Measurements from ENCODE around the gene DPEP2.
"Not testable (repeated sequence)": the region's sequence is repeated elsewhere in the genome, so short reads cannot be mapped to it uniquely, and the experiment has no call there.

DPEP2 gene

GRCh38 chr16:68013440-68013839 is 14.2 kb upstream of the DPEP2 start:
- Histone ChIP-seq H3K4me1 (peaks cover 0 to 36% (median 13%) of the 10 kb centered on the region in 10 experiments; a peak in 15 of 20 replicates), H3K27me3 (no peaks in the 10 kb centered on the region), H3K4me3 (no peak overlapping the region), H3K36me3 (no peaks in the 10 kb centered on the region), H4K20me1 (no peaks in the 10 kb centered on the region), H3K9ac (0 out of 22 replicates have a peak overlapping the region, but pooled peaks of 1 of the 11 experiments have one; percentile 3), H3K4me2 (peak overlapping the region in 9 of 11 experiments; percentile 8 to 73 (median 45); a peak in 14 of 22 replicates), H3K27ac (peak overlapping the region in 2 of 11 experiments; percentile 37 to 56; a peak in 6 of 22 replicates), H3K9me3 (replicated peaks in 1 of 11) (no peaks in the 10 kb centered on the region)
- 0 out of 22 replicates have a peak, but pooled peaks of 1 of the 11 experiments have one; percentile 17 for TF ChIP-seq Cebpa-rat (IDR thresholded peaks at IDR 0.05)

- H3K4me3 ChIP-seq; H3K27ac ChIP-seq; H3K4me2 ChIP-seq; H3K9me3 ChIP-seq (replicated peaks in 1 of 11); H3K36me3 ChIP-seq; H3K27me3 ChIP-seq; H4K20me1 ChIP-seq; H3K9ac ChIP-seq: not testable (repeated sequence)
- H3K4me1 ChIP-seq = peaks cover 0 to 63% (median 22%) of the 10 kb centered on the region in 10 experiments; a peak in 16 of 20 replicates
Measured at GRCh38 chr16:68009872-68010271, 10.6 kb upstream of the DPEP2 start.

GRCh38 chr16:68009157-68009735 is 10.0 kb upstream of the DPEP2 start:
- Histone ChIP-seq H3K27me3 (no peaks in the 10 kb centered on the region), H4K20me1 (no peaks in the 10 kb centered on the region), H3K4me1 (peaks cover 0 to 69% (median 22%) of the 10 kb centered on the region in 10 experiments; a peak in 16 of 20 replicates), H3K4me2 (peak overlapping the region in 2 of 11 experiments; percentile 55 to 79; a peak in 3 of 22 replicates), H3K4me3 (no peak overlapping the region), H3K9ac (no peak overlapping the region), H3K27ac (no peak overlapping the region), H3K9me3 (replicated peaks in 1 of 11) (no peaks in the 10 kb centered on the region), H3K36me3 (no peaks in the 10 kb centered on the region)
- TF ChIP-seq Cebpa-rat (IDR thresholded peaks at IDR 0.05) = no peak

GRCh38 chr16:68005786-68006286 is 6.6 kb upstream of the DPEP2 start:
- no peaks in the 10 kb centered on the region for H3K9me3 ChIP-seq (replicated peaks in 1 of 11)
- no peak overlapping the region for H3K4me3 ChIP-seq
- no peaks in the 10 kb centered on the region for H3K27me3 ChIP-seq
- peak overlapping the region in 7 of 11 experiments; percentile 5 to 79 (median 61); a peak in 11 of 22 replicates for H3K9ac ChIP-seq
- no peaks in the 10 kb centered on the region for H4K20me1 ChIP-seq
- H3K4me2 ChIP-seq = peak overlapping the region in 5 of 11 experiments; percentile 23 to 80 (median 49); a peak in 11 of 22 replicates
- H3K36me3 ChIP-seq = no peaks in the 10 kb centered on the region
- peak overlapping the region in 8 of 11 experiments; percentile 9 to 90 (median 63); a peak in 12 of 22 replicates for H3K27ac ChIP-seq
- peak in 3 of 11 experiments; percentile 21 to 51 (median 27); a peak in 4 of 22 replicates for TF ChIP-seq Cebpa-rat (IDR thresholded peaks at IDR 0.05)
- H3K4me1 ChIP-seq = peaks cover 0 to 70% (median 11%) of the 10 kb centered on the region in 10 experiments; a peak in 13 of 20 replicates

- Histone ChIP-seq H3K4me1 (peaks cover 5 to 76% (median 17%) of the 10 kb centered on the region in 10 experiments), H4K20me1 (no peaks in the 10 kb centered on the region), H3K4me3 (no peak overlapping the region), H3K9me3 (replicated peaks in 1 of 11) (no peaks in the 10 kb centered on the region), H3K4me2 (peak overlapping the region in 5 of 11 experiments; percentile 23 to 80 (median 49); a peak in 10 of 22 replicates), H3K9ac (peak overlapping the region in 5 of 11 experiments; percentile 50 to 79 (median 67); a peak in 11 of 22 replicates), H3K36me3 (no peaks in the 10 kb centered on the region), H3K27ac (peak overlapping the region in 8 of 11 experiments; percentile 9 to 90 (median 63); a peak in 12 of 22 replicates), H3K27me3 (no peaks in the 10 kb centered on the region)
- no peak for TF ChIP-seq Cebpa-rat (IDR thresholded peaks at IDR 0.05)
Measured at GRCh38 chr16:68005211-68005610, 5.9 kb upstream of the DPEP2 start.

- H3K27ac ChIP-seq = no peak overlapping the region
- no peak overlapping the region for H3K4me3 ChIP-seq
- no peak overlapping the region for H3K4me2 ChIP-seq
- no peak overlapping the region for H3K9ac ChIP-seq
- H3K27me3 ChIP-seq = no peaks in the 10 kb centered on the region
- H3K36me3 ChIP-seq = no peaks in the 10 kb centered on the region
- H4K20me1 ChIP-seq = no peaks in the 10 kb centered on the region
- peaks cover 0 to 8% (median 6%) of the 10 kb centered on the region in 11 experiments; a peak in 14 of 22 replicates for H3K9me3 ChIP-seq (replicated peaks in 1 of 11)
- no peak for TF ChIP-seq Cebpa-rat (IDR thresholded peaks at IDR 0.05)
- H3K4me1 ChIP-seq = peaks cover 26 to 82% (median 39%) of the 10 kb centered on the region in 10 experiments
Measured at GRCh38 chr16:68003031-68003430, 3.7 kb upstream of the DPEP2 start.

- no peak for TF ChIP-seq Cebpa-rat (IDR thresholded peaks at IDR 0.05)
- H3K4me1 ChIP-seq = peaks cover 26 to 82% (median 37%) of the 10 kb centered on the region in 10 experiments
- H3K36me3 ChIP-seq = no peaks in the 10 kb centered on the region
- H3K27me3 ChIP-seq = no peaks in the 10 kb centered on the region
- peak overlapping the region in 1 of 10 experiments; percentile 46; a peak in 2 of 20 replicates for H3K4me3 ChIP-seq
- H4K20me1 ChIP-seq = no peaks in the 10 kb centered on the region
- peak overlapping the region in 4 of 11 experiments; percentile 67 to 79 (median 71); a peak in 5 of 22 replicates for H3K9ac ChIP-seq
- peak overlapping the region in 8 of 11 experiments; percentile 65 to 87 (median 80); a peak in 14 of 22 replicates for H3K27ac ChIP-seq
- H3K9me3 ChIP-seq (replicated peaks in 1 of 11) = peaks cover 0 to 12% (median 9%) of the 10 kb centered on the region in 11 experiments; a peak in 14 of 22 replicates
- peak overlapping the region; percentile 48 to 92 (median 77) for H3K4me2 ChIP-seq
Measured at GRCh38 chr16:68000450-68000849, 1.2 kb upstream of the DPEP2 start.

- no peaks in the 10 kb centered on the region for H3K27me3 ChIP-seq
- TF ChIP-seq Cebpa-rat (IDR thresholded peaks at IDR 0.05) = no peak
- H3K4me1 ChIP-seq = peaks cover 26 to 82% (median 39%) of the 10 kb centered on the region in 10 experiments
- peak overlapping the region; percentile 48 to 92 (median 77) for H3K4me2 ChIP-seq
- H3K9me3 ChIP-seq (replicated peaks in 1 of 11) = peaks cover 0 to 12% (median 9%) of the 10 kb centered on the region in 11 experiments; a peak in 14 of 22 replicates
- H3K27ac ChIP-seq = peak overlapping the region in 10 of 11 experiments; percentile 41 to 87 (median 80); a peak in 19 of 22 replicates
- H3K9ac ChIP-seq = peak overlapping the region in 7 of 11 experiments; percentile 18 to 79 (median 69); a peak in 11 of 22 replicates
- H3K4me3 ChIP-seq = peak overlapping the region in 2 of 10 experiments; percentile 46 to 47; a peak in 2 of 20 replicates
- H3K36me3 ChIP-seq = no peaks in the 10 kb centered on the region
- H4K20me1 ChIP-seq = no peaks in the 10 kb centered on the region
Measured at GRCh38 chr16:67999985-68000384, 701 bp upstream of the DPEP2 start.

- peak overlapping the region in 9 of 11 experiments; percentile 65 to 87 (median 80); a peak in 16 of 22 replicates for H3K27ac ChIP-seq
- not testable (repeated sequence) for H3K27me3 ChIP-seq, H4K20me1 ChIP-seq, H3K36me3 ChIP-seq
- H3K4me2 ChIP-seq = peak overlapping the region; percentile 48 to 92 (median 77); a peak in 21 of 22 replicates
- H3K9ac ChIP-seq = peak overlapping the region in 2 of 11 experiments; percentile 67 to 79; a peak in 2 of 22 replicates
- peaks cover 38 to 91% (median 55%) of the 10 kb centered on the region in 10 experiments for H3K4me1 ChIP-seq
- H3K9me3 ChIP-seq (replicated peaks in 1 of 11) = peaks cover 0 to 12% (median 9%) of the 10 kb centered on the region in 11 experiments; a peak in 14 of 22 replicates
- H3K4me3 ChIP-seq = peak overlapping the region in 4 of 10 experiments; percentile 31 to 46 (median 44); a peak in 7 of 20 replicates
Measured at GRCh38 chr16:67998231-67998778, 979 bp downstream of the DPEP2 start.
